ENCODE results near the gene KCNIP4. TPM values are rescaled to one million over a fixed set of nuclear protein-coding genes. Genes with fewer than 3 reads are reported as not detected.

The KCNIP4 gene
- total and polyA plus RNA-seq, 2 experiments from 2014 or later, result 0.69 to 1.00 TPM

GRCh38 chr4:21735866-21736265 is 212.7 kb downstream of the KCNIP4 start:
- no peak overlapping the region for H3K27ac ChIP-seq
- H3K4me2 ChIP-seq, result no peak overlapping the region
- H3K4me3 ChIP-seq, result no peak overlapping the region
- WGBS (ENCODE audit: low lambda C conversion rate, missing lambda C conversion rate), result 70% methylated on average over 2 of the region's 2 CpGs
- no peaks in the 10 kb centered on the region for H3K36me3 ChIP-seq (replicated peaks; ENCODE audit: insufficient read depth, low read depth)
- H2AFZ ChIP-seq, result no peak overlapping the region
- no peaks in the 10 kb centered on the region for H3K79me2 ChIP-seq
- H3K27me3 ChIP-seq, result no peaks in the 10 kb centered on the region
- no peak for TF ChIP-seq CTCF (IDR thresholded peaks at IDR 0.05; ENCODE audit: poor library complexity)
- TF ChIP-seq EZH2phosphoT487 (IDR thresholded peaks at IDR 0.05; ENCODE audit: low read depth, severe bottlenecking, unreplicated experiment), result no peak
- no peak for TF ChIP-seq EZH2 (IDR thresholded peaks at IDR 0.05; ENCODE audit: borderline replicate concordance)
- no peaks in the 10 kb centered on the region for H3K9me2 ChIP-seq (replicated peaks; ENCODE audit: insufficient read depth)
- H3K9me3 ChIP-seq (ENCODE audit: low read depth), result no peaks in the 10 kb centered on the region
- no peak for DNase-seq (ENCODE audit: low spot score)
- no peaks in the 10 kb centered on the region for H3K4me1 ChIP-seq (ENCODE audit: insufficient read depth)
- no peaks in the 10 kb centered on the region for H4K20me1 ChIP-seq (ENCODE audit: insufficient read depth, poor library complexity, severe bottlenecking)

- no peak for TF ChIP-seq CTCF (IDR thresholded peaks at IDR 0.05; ENCODE audit: poor library complexity)
- TF ChIP-seq EZH2 (IDR thresholded peaks at IDR 0.05; ENCODE audit: borderline replicate concordance), result no peak
- no peak for TF ChIP-seq EZH2phosphoT487 (IDR thresholded peaks at IDR 0.05; ENCODE audit: low read depth, severe bottlenecking, unreplicated experiment)
- Histone ChIP-seq H3K4me3 (no peak overlapping the region), H3K9me2 (replicated peaks; ENCODE audit: insufficient read depth) (no peaks in the 10 kb centered on the region), H3K27me3 (no peaks in the 10 kb centered on the region), H3K9me3 (ENCODE audit: low read depth) (no peaks in the 10 kb centered on the region), H3K27ac (no peak overlapping the region), H2AFZ (no peak overlapping the region), H3K4me2 (no peak overlapping the region), H3K36me3 (replicated peaks; ENCODE audit: insufficient read depth, low read depth) (no peaks in the 10 kb centered on the region), H3K4me1 (ENCODE audit: insufficient read depth) (no peaks in the 10 kb centered on the region), H3K79me2 (no peaks in the 10 kb centered on the region), H4K20me1 (ENCODE audit: insufficient read depth, poor library complexity, severe bottlenecking) (no peaks in the 10 kb centered on the region)
- DNase-seq (ENCODE audit: low spot score), result no peak
- 25% methylated on average over 3 of the region's 3 CpGs for WGBS (ENCODE audit: low lambda C conversion rate, missing lambda C conversion rate)
Measured at GRCh38 chr4:21733894-21734630, 214.5 kb downstream of the KCNIP4 start.

- no peak overlapping the region for H2AFZ ChIP-seq
- WGBS (ENCODE audit: low lambda C conversion rate, missing lambda C conversion rate), result 59% methylated on average over 2 of the region's 2 CpGs
- H3K27ac ChIP-seq, result no peak overlapping the region
Measured at GRCh38 chr4:21728304-21728703, 220.3 kb downstream of the KCNIP4 start.

More at GRCh38 chr4:21728304-21728703, 220.3 kb downstream of the KCNIP4 start:
- Histone ChIP-seq H3K9me3 (ENCODE audit: low read depth) (no peaks in the 10 kb centered on the region), H4K20me1 (ENCODE audit: insufficient read depth, poor library complexity, severe bottlenecking) (no peaks in the 10 kb centered on the region), H3K4me3 (no peak overlapping the region), H3K9me2 (replicated peaks; ENCODE audit: insufficient read depth) (no peaks in the 10 kb centered on the region), H3K4me2 (no peak overlapping the region), H3K79me2 (no peaks in the 10 kb centered on the region), H3K4me1 (ENCODE audit: insufficient read depth) (peaks cover 5% of the 10 kb centered on the region), H3K27me3 (no peaks in the 10 kb centered on the region), H3K36me3 (replicated peaks; ENCODE audit: insufficient read depth, low read depth) (no peaks in the 10 kb centered on the region)
- no peak for DNase-seq (ENCODE audit: low spot score)
- TF ChIP-seq CTCF (IDR thresholded peaks at IDR 0.05; ENCODE audit: poor library complexity) (no peak), EZH2phosphoT487 (IDR thresholded peaks at IDR 0.05; ENCODE audit: low read depth, severe bottlenecking, unreplicated experiment) (no peak), EZH2 (IDR thresholded peaks at IDR 0.05; ENCODE audit: borderline replicate concordance) (no peak)

Data from hepatocyte (in vitro differentiated cells).